RWPE1 (cell line): ENCODE data around the gene NRF1.

Experiments
- CTCF ChIA-PET: fragments of 350-600 bp; sonication (Branson Sonifier 250); formaldehyde crosslinking; extraction: SDS; loops from one replicate; lab custom pipeline; 2021; lab: Yijun Ruan, JAX
- POLR2A ChIA-PET: fragments of 400-600 bp; formaldehyde crosslinking; extraction: SDS; loops from one replicate; lab custom pipeline; 2020; ENCODE audit warnings: antibody characterized with exemption; ENCODE audit not compliant: low non-redundant PET; lab: Yijun Ruan, JAX
- DNase-seq: peaks from one replicate; pipeline ENCODE4 v3.0.0; 2012; ENCODE audit warnings: low spot score
- H3K27ac ChIP-seq: fragments of 450-650 bp; 2 replicates; pipeline ENCODE4 v1.5.1; 2017
- TF ChIP-seq, protein P1 (sequence below): fragments of 450-650 bp; conservative IDR thresholded peaks from 2 replicates; pipeline ENCODE4 v1.5.1; 2017; ENCODE audit warnings: low read depth, mild to moderate bottlenecking

Gene NRF1

DNA sequence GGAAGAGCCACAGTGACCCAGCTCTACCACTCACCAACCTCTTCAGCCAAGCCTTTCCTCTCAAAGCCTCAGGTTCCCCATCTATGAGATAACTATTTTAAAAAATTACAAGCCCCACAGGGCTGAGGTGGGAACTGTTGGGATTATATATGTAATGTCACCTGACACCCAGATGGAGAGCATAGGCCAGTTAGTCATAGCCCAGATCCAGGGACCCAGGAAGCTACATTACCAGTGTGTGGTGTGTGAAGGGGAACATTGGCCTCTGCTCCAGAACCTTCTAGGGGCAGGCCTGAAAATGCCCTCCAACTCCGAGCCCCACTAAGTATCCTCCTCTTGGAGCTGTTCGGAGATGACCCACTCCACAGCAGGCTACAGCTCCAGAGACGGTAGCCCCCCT is 162.4 kb downstream of the NRF1 start:
- TF ChIP-seq, protein P1, sequence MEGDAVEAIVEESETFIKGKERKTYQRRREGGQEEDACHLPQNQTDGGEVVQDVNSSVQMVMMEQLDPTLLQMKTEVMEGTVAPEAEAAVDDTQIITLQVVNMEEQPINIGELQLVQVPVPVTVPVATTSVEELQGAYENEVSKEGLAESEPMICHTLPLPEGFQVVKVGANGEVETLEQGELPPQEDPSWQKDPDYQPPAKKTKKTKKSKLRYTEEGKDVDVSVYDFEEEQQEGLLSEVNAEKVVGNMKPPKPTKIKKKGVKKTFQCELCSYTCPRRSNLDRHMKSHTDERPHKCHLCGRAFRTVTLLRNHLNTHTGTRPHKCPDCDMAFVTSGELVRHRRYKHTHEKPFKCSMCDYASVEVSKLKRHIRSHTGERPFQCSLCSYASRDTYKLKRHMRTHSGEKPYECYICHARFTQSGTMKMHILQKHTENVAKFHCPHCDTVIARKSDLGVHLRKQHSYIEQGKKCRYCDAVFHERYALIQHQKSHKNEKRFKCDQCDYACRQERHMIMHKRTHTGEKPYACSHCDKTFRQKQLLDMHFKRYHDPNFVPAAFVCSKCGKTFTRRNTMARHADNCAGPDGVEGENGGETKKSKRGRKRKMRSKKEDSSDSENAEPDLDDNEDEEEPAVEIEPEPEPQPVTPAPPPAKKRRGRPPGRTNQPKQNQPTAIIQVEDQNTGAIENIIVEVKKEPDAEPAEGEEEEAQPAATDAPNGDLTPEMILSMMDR: no peak
- DNase-seq: no peak
- POLR2A ChIA-PET: no interaction called here
- CTCF ChIA-PET: no interaction called here
- H3K27ac ChIP-seq: no peak overlapping the region

- ChIA-PET CTCF (no interaction called here), POLR2A (no interaction called here)
- DNase-seq: no peak
- no peak overlapping the region for H3K27ac ChIP-seq
- TF ChIP-seq, protein P1: no peak
Measured at GRCh38 chr7:129774359-129774758, 162.8 kb downstream of the NRF1 start.

DNA sequence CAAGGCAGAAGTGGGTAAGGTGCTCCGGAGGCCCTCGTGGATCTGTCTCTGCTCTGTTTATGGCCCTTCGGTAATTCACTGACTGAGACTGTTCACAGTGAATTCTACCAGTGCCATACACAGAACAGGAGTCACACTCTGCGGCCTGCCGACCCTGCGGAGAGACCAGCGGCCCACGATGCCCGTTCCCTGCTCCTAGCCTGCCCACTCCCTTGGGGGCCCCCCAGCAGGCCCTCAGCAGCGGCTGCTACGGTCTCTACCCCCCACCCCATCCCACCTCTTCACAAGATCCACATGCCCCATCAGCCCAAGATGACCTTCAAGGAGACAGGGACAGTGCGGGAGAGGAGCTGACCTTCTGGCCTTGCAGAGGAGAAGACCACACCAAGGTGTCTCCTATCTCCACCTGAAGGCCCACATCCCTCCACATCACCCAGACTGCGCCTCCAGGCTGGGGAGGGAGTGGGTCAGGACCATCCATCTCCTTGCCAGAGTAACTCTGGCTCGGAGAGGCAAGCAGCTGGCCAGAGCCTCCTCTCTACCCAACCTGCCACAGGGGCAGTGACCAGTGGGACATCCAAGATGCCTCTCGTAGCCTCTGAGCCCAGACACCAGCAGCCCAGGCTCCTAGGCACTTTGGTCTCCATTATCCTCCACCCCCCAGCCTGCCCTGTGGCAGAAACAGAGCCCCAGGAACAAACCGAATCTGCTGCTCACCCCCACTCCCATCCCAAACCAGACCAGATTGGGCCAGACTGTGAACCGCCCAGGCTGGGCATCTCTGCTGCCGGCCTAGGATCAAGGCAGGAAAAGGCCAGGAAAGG is 163.6 kb downstream of the NRF1 start:
- DNase-seq: no peak
- ChIA-PET POLR2A (no interaction called here), CTCF (no interaction called here)
- H3K27ac ChIP-seq: no peak overlapping the region
- TF ChIP-seq, protein P1: no peak

DNA sequence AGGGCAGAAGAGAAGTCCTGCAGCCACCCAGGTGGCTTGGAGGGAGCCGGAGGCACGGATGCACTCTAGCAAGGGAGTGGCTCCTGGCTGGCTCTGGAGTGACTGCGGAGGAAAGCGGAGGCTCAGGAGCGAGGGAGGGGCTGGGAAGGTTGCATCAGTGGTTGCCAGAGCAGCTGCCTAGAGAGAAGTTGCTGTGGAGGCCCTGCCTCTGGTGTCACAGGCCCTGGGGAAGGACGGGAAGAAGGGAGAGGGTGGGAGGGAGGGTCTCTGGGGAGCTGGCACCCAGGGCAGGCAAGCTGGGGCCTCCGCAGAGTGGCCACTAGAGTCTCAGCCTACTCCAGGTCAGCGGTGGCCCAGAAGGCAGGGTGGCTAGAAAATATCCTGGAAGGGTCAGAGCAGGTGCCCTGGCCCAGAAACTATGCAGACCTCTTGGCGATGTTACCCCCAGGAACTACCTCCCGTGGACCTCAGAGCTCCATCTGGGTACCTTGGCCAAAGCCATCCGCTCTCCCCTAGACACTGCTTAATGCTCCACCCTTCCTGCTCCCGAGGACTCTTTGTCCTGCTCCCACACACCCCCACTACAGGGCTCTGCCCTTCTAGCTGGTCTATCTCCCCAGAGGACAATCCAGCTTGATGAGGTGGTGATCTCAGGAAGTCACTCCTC is 164.3 kb downstream of the NRF1 start:
- ChIA-PET POLR2A (no interaction called here), CTCF (no interaction called here)
- TF ChIP-seq, protein P1: no peak
- no peak for DNase-seq
- no peak overlapping the region for H3K27ac ChIP-seq

- no peak for DNase-seq
- CTCF ChIA-PET: no interaction called here
- POLR2A ChIA-PET: no interaction called here
- H3K27ac ChIP-seq: no peak overlapping the region
- TF ChIP-seq, protein P1: no peak
Measured at GRCh38 chr7:129776362-129776722, 164.8 kb downstream of the NRF1 start.

DNA sequence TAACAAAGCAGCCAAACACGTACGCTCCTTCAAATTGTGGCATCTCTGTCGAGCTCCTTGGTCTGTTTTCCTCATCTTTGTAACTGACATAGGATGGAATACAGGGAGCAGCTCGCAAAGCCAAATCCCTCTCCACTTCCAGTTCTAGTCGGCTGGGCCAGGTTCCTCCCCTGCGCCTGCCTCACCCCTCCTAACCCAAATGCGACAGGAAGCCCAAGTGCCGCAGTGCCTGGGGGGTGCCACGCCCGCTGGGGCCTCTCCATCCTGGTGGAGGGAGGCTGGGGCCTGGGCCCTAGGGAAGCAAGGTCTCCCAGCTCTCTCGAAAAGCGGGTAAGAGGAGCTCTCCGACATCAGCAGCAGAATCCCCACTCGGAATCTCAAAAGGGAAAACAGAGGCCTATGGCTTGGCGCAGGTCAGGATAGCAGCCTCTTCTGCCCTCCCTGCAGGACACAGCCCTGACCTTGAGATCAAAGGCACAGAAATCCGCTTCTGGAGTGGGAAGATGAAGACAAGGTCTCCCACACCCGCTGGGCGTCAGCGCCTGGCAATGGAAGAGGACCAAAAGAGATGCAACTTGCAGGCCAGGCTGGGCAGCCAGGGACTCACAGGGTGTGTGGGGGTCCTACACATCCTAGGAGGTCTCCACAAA is 165.8 kb downstream of the NRF1 start:
- no peak for DNase-seq
- POLR2A ChIA-PET: no interaction called here
- CTCF ChIA-PET: no interaction called here
- TF ChIP-seq, protein P1: no peak
- H3K27ac ChIP-seq: no peak overlapping the region
